GM21390 (cell line): ENCODE results near the gene DOLK.
A peak's percentile ranks its signal among the peaks of the same experiment; 100 is the strongest.

Source experiments
- ATAC-seq: cut with Tn5 transposase; IDR thresholded peaks from one replicate; pipeline ENCODE4 v1.9.1; 2021; ENCODE audit not compliant: unreplicated experiment

DOLK gene

DNA sequence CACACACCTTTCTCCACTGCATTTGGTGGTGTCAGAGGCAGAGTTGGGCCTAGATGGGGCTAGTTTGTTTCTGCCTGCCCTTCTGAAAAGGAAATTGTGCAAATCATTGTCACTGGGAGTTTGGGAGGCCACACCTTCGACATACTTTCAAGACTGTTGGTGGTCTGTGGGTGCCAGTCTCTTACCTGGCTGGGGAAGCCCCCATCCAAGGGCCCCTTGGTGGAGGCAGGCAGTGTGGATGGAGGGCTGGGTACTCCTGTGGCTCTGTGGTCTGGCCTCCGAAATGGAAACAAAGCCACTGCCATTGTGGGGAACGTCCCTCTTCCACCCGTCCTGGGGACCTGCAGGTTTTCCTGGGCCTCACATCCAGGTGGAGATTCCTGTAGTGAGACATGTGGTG lies 37.5 kb downstream of the DOLK start:
- no peak for ATAC-seq

DNA sequence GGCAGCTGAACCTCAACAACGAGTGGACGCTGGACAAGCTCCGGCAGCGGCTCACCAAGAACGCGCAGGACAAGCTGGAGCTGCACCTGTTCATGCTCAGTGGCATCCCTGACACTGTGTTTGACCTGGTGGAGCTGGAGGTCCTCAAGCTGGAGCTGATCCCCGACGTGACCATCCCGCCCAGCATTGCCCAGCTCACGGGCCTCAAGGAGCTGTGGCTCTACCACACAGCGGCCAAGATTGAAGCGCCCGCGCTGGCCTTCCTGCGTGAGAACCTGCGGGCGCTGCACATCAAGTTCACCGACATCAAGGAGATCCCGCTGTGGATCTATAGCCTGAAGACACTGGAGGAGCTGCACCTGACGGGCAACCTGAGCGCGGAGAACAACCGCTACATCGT lies 39.0 kb downstream of the DOLK start:
- no peak for ATAC-seq

DNA sequence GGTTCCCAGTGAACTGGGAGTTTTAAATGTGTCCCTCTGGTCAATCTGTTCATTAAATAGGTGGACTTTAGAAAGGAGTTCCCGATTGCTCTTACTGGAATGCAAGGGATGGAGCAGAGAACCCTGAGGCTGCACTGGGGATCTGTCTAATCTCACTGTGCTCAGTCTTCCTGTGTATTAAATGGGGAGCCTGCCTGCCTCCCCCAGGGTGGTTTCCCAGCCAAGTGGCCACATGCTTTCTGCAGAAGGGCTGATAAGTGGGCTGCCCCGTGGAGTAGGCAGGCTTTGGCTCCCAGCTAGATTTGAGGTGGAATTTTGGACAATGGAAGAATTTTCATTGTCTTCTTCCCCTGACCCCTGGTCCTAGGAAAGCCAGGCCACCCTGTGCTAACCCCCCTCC lies 40.7 kb downstream of the DOLK start:
- no peak for ATAC-seq

DNA sequence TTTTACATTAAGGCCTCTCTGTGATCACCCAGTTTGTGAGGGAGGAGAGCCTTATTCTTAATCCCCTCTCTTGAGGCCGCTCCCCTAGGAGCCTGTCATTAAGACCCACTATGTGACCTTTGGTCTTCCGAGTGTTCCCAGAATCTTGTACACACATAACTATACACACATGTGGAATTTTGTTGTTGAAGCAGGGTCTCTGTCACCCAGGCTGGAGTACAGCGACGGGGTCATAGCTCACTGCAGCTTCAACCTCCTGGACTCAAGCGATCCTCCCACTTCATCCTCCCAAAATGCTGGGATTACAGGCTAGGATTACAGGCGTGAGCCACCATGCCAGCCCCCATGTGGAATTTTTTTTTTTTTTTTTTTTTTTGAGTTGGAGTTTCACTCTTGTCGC lies 41.4 kb downstream of the DOLK start:
- no peak for ATAC-seq

DNA sequence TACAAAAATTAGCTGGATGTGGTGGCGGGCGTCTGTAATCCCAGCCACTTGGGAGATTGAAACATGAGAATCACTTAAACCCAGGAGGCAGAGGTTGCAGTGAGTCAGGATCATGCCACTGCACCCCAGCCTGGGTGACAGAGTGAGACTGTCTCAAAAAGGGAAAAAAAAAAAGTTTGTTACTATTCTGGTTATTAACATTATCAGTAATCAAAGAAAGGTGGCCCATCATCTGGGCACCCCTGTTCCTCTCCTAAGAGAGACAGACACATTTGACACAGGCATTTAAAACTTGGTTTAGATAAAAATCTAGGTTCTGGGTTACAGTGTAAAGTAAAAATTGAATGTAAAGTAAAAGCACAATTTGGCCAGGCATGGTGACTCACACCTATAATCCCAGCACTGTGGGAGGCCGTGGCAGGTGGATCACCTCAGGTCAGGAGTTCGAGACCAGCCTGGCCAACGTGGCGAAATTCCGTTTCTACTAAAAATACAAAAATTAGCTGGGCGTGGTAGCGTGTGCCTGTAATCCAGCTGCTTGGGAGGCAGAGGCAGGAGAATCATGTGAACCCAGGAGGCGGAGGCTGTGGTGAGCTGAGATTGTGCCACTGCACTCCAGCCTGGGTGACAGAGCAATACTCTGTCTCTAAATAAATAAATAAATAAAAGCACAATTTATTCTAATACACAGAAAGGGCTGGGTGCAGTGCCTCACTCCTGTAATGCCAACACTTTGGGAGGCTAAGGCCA lies 43.4 kb downstream of the DOLK start:
- no peak for ATAC-seq

DNA sequence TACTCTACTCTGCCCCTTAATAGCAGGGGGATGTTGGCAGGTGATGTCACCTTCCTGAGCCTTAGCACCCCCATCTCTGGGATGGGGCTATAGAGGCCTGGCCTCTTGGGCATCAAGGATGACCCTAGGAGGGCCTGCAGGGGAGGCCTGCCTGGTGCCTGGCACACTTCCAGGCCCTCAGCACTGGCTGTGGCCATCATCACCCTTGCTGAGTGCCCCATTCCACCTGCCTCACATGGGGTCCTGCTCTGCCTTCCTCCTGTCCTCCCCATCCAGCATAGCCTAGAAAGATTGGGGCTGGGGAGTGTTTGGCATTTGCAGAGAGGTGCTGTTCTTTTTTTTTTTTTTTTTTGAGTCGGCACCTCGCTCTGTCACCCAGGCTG lies 44.3 kb downstream of the DOLK start:
- ATAC-seq, result no peak

DNA sequence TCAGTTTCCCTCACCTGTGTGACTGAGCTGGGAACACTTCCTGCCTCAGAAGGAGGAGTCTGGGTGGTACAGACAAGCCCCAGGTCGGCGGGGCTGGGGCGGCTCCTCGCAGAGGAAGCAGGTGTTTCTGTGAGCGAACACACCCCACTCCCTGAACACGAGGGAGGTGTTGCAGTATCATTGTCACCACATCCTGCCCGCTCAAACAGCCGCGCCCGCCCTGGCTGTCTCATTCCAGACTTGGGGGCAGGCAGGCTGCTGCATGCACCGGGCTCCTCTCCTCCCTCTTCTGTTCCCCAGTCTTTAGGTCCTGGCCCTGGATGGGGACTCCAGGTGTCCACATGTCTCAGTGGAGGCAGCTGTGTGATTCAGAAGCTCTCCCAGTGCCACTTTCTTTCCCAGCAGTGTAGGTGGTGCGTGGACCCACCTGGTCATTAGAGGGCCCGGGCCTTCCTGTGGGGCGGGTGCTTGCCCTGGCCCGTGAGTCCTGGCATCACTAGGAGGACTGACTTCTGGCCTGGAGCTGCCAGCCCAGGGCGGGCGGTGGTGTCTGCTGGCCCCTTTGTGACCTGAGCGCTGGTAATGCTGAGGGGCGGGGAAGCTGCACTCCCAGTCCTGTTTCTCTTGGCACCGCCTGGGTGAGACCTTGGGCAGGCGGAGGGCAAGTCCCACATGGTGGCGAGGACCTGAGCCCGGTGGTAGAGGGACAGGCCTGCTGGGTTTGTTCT lies 44.9 kb downstream of the DOLK start:
- peak; percentile 87 for ATAC-seq

- no peak for ATAC-seq
These were observed 45.6 kb downstream of the DOLK start for GRCh38 chr9:128901822-128902221.

DNA sequence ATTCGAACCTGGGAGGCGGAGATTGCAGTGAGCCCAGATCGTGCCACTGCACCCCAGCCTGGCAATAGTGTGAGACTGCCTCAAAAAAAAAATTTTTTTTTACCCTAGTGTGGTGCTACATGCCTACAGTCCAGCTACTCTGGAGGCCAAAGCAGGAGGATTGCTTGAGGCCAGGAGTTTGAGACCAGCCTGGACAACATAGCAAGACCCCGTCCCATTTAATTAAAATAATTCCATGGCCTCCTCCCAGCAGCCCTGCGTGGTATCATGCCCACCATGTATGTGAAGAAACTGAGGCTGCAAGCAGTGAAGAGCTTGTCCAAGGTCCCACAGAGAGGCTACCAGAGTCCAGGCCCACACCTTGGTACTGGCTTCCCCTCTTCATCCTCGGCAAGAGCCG lies 46.0 kb downstream of the DOLK start:
- no peak for ATAC-seq

DNA sequence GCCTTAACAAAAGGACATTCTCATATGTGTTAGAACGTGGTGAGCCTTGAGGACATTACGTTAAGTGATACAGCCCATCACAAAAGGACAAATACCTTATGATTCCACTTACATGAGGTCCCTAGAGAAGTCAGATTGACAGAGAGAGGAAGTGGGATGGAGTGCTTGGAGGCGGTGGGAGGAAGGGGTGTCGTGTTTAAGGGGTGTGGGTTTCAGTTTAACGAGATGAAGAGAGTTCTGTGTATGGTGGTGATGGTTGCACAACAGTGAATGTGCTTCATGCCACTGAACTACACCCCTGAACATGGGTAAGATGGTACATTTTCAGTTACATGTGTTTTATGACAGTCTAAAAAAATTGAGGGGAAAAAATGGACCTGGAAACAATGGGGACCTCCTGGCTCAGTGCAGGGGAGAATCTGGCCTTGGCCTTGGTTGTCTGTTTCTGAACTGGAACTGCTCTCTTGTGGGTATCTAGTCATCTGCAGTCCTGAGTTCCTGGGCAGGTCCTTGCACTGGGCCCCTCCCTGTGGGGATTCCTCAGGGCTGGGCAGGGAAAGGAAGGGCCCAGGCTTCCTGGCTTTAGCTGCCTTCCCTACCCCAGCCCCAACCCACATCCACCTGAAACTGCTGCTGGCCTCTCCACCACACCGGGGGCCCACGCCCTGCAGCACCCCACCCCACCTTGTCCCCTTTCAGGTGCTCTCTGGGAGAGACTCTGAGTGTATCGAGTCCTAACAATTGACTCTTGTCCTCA lies 47.7 kb downstream of the DOLK start:
- ATAC-seq, result no peak

GRCh38 chr9:128898845-128899565 lies 48.4 kb downstream of the DOLK start:
- no peak for ATAC-seq

DNA sequence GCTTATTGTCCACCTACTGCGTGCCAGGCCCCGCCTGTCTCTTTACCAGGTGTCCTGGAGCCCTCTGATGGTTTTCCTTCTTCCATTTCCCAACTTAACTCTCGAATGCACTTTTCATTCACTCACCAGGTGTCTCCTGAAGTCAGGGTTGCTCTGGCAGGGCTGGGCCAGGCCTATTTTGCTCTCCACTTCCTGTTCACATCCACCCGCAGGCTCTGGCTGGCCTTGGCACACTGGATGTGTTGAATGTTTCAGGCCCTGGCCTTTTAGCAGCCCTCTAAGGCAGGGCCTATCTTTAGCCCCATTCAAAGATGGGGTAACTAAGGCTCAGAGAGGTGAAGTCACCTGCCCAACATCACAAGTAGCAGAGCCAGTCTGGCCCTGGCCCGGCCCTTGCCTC lies 49.0 kb downstream of the DOLK start:
- no peak for ATAC-seq

GRCh38 chr9:128895556-128895955 lies 51.8 kb downstream of the DOLK start:
- no peak for ATAC-seq
